ENCODE results near the gene RMP24.

Gene RMP24

DNA sequence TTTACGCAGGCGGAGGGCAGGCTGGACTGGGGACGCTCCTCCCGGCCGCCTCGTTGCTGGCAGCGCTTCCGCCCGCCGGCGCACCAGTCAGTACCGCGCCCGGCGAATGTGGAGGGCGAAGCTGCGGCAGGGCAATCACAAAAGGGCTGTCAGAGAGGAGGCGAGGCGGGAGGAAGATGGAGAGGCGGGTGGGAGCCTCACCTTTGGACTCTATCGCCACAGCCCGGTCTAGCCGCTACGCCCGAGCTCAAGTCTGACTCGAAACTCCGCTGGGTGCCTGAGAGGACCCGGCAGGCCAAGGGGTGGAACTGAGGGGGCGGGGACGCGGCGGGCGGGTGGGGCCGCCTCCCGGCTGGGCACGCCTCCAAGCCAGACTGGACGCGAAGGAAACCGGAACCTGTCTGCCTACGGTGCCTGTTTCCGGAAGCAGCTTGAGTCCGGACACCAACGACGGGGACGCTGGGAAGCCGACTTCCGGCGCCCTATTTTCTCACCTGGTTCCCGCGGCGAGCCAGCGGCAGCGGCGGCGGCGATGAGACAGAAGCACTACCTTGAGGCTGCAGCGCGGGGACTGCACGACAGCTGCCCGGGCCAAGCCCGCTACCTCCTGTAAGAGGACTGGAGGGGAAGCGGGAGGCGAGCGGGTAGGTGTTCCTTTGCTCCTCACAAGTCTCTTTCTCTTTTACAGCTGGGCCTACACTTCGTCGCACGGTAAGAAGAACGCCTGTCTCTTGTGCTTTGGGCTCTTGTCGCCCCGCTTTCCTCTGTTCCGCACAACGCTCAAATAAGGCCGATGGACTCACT is at the start of gene RMP24:
Gene RMP24, plus strand, starts transcription at position 483 of the 804 bp plus-strand sequence.
- H3K27me3 ChIP-seq: no peaks in the 10 kb centered on the region

DNA sequence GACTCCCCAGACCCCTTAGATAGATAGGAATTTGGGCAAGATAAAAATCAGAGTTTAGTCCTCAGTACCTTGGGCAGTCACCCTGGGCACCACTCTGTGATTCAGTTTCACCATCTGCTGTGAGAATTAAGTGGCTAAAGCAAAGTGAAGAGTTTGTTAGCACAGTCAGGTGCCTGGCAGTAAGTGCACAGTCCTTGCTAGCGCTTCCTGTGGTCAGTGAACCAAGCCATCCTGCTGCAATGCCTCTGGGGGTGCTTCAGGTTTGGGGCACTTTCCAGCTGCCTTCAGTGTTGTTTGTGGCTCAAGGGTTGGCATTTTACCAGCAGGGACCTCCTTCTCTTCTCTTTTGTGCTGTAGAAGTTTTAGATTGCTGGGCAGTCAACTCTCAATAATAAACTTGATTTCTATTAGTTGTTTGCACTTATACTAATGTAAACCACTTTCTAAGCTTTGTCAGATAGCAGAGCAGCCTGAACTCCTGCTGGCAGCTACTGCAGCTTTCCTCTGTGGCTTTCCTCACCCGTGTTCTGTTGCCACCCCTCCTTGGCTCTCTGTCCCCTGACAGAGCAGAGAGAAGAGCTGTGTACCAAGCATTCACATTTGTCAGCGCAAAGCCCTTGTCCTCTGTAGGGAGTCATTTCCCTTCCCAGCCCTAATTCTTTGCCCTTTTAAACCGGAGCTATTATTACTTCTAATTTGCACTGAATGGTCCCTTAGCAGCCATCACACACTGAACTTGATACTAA is 48.4 kb upstream of the RMP24 start:
- H3K27me3 ChIP-seq: 0 out of 2 replicates have a peak, but pooled peaks cover 2% of the 10 kb centered on the region
- no peaks in the 10 kb centered on the region for H3K36me3 ChIP-seq
- DNase-seq: no peak
- no peak overlapping the region for H3K4me3 ChIP-seq (ENCODE audit: low read depth, low read length)
- H3K9me3 ChIP-seq: no peaks in the 10 kb centered on the region
- H3K4me1 ChIP-seq: no peaks in the 10 kb centered on the region
- TF ChIP-seq, protein P1, sequence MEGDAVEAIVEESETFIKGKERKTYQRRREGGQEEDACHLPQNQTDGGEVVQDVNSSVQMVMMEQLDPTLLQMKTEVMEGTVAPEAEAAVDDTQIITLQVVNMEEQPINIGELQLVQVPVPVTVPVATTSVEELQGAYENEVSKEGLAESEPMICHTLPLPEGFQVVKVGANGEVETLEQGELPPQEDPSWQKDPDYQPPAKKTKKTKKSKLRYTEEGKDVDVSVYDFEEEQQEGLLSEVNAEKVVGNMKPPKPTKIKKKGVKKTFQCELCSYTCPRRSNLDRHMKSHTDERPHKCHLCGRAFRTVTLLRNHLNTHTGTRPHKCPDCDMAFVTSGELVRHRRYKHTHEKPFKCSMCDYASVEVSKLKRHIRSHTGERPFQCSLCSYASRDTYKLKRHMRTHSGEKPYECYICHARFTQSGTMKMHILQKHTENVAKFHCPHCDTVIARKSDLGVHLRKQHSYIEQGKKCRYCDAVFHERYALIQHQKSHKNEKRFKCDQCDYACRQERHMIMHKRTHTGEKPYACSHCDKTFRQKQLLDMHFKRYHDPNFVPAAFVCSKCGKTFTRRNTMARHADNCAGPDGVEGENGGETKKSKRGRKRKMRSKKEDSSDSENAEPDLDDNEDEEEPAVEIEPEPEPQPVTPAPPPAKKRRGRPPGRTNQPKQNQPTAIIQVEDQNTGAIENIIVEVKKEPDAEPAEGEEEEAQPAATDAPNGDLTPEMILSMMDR (IDR thresholded peaks at IDR 0.05; ENCODE audit: low read depth, low read length): no peak

More for the DNA sequence above, at the start of gene RMP24:
- Histone ChIP-seq H3K36me3 (peaks cover 8% of the 10 kb centered on the region), H3K4me1 (no peaks in the 10 kb centered on the region), H3K4me3 (ENCODE audit: low read depth, low read length) (peak within 1 kb of the TSS; percentile 88), H3K9me3 (no peaks in the 10 kb centered on the region)
- TF ChIP-seq, protein P1 (IDR thresholded peaks at IDR 0.05; ENCODE audit: low read depth, low read length): no peak
- DNase-seq: peak; percentile 86

DNA sequence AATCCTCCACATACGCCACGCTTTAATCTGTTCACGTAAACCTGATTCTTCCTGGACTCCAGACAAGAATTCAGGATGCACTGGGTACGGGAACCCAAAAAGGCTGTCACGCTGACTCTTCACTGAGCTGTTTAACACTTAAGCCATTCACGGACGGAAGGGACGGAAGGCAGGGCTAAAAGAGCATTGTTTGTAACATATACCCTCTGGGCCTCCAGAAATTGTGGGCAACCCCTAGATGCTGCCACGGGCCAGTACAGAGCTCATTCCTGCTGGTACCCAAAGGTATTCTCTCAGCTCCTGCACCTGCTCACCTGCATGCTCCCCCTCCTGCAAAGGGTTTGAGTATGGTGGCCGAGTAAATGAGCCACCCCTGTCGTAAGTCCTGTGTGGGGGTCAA is 45.6 kb upstream of the RMP24 start:
- Histone ChIP-seq H3K4me3 (ENCODE audit: low read depth, low read length) (no peak overlapping the region), H3K9me3 (no peaks in the 10 kb centered on the region), H3K27me3 (0 out of 2 replicates have a peak, but pooled peaks cover 2% of the 10 kb centered on the region), H3K4me1 (no peaks in the 10 kb centered on the region), H3K36me3 (no peaks in the 10 kb centered on the region)
- TF ChIP-seq, protein P1 (IDR thresholded peaks at IDR 0.05; ENCODE audit: low read depth, low read length): no peak
- no peak for DNase-seq

DNA sequence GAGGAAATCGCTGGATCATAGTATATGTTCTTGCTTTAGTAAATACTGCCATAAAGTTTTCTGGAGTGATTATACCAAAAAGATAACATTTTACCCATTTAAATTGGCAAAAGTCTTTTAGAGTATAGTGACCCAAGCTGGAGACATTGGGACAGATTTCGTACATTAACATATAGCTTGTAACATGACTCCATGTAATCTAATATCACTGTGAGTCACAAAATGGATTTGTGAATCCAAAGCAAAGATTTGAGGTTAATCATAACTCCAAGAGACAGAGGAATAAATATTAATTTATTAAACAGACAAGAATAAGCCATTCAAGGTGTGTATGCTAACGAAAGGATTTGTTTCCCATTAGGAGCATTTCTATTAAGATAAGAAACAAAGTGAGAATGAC is 45.0 kb upstream of the RMP24 start:
- no peaks in the 10 kb centered on the region for H3K4me1 ChIP-seq

DNA sequence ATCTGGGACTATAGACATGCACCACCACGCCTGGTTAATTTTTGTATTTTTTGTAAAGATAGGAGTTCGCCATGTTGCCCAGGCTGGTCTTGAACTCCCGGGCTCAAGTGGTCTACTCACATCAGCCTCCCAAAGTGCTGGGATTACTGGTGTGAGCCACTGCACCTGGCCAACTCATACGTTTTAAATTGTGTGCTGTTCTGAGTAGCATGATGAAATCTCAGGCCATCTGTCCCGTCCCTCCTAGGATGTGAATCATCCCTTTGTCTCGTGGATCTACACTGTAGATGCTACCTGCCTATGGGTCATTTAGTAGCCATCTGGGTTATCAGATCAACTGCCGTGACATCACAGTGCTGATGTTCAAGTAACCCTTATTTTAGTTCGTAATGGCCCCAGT is 38.5 kb upstream of the RMP24 start:
- no peak for DNase-seq
- Histone ChIP-seq H3K4me3 (ENCODE audit: low read depth, low read length) (no peak overlapping the region), H3K27me3 (no peaks in the 10 kb centered on the region), H3K4me1 (no peaks in the 10 kb centered on the region), H3K36me3 (no peaks in the 10 kb centered on the region), H3K9me3 (no peaks in the 10 kb centered on the region)
- TF ChIP-seq, protein P1 (IDR thresholded peaks at IDR 0.05; ENCODE audit: low read depth, low read length): no peak

More for the DNA sequence above, 45.0 kb upstream of the RMP24 start:
- 0 out of 2 replicates have a peak, but pooled peaks cover 2% of the 10 kb centered on the region for H3K27me3 ChIP-seq
- DNase-seq: no peak
- H3K4me3 ChIP-seq (ENCODE audit: low read depth, low read length): no peak overlapping the region
- no peaks in the 10 kb centered on the region for H3K9me3 ChIP-seq
- TF ChIP-seq, protein P1 (IDR thresholded peaks at IDR 0.05; ENCODE audit: low read depth, low read length): no peak
- no peaks in the 10 kb centered on the region for H3K36me3 ChIP-seq
